Tibial artery (tissue), 4 donors: ENCODE measurements around the gene SCEL.

Source experiments
- DNase-seq, 2 donors: peaks; one replicate each; pipeline ENCODE4 v3.0.0-alpha.2; 2019
- H3K27ac ChIP-seq, 2 donors: fragments of 200-600 bp; sonication (generic) in 1 of 2; 1 replicate in 1 of 2; 2 replicates in 1 of 2; pipeline ENCODE4 v1.5.1; 2018 to 2019; ENCODE audit warnings: mild to moderate bottlenecking in 1 of 2
- H3K27me3 ChIP-seq, 2 donors: fragments of 200-600 bp; sonication (generic) in 1 of 2; one replicate each; pipeline versions ENCODE4 v1.5.1 to v1.6.0; 2016 to 2019
- H3K36me3 ChIP-seq, 3 donors: fragments of 200-600 bp; sonication (generic) in 2 of 3; one replicate each; pipeline ENCODE4 v1.5.1; 2016 to 2019; ENCODE audit warnings: mild to moderate bottlenecking in 2 of 3
- H3K4me1 ChIP-seq, 4 donors: fragments of 200-600 bp; sonication (generic) in 2 of 4; 1 replicate in 3 of 4; 2 replicates in 1 of 4; pipeline ENCODE4 v1.5.1; 2016 to 2019
- H3K4me3 ChIP-seq, 2 donors: fragments of 200-600 bp; sonication (generic) in 1 of 2; 1 replicate in 1 of 2; 2 replicates in 1 of 2; pipeline ENCODE4 v1.5.1; 2018 to 2019; ENCODE audit warnings: mild to moderate bottlenecking in 2 of 2
- H3K9me3 ChIP-seq, 3 donors: fragments of 200-600 bp; sonication (generic) in 1 of 3; one replicate each; pipeline ENCODE4 v1.5.1; 2016 to 2019
- intact Hi-C: fragments of 100-400 bp; cut with DNase I; formaldehyde crosslinking; loops from one replicate; pipeline ENCODE4 v1.15.0; 2023; ENCODE audit warnings: low total_unique reads
- TF ChIP-seq, protein P1 (sequence below), 2 experiments: fragments of 200-600 bp in 1 of 2; fragments of 450-650 bp in 1 of 2; IDR thresholded peaks; one replicate each; pipeline ENCODE4 v1.5.1; 2017 to 2019; ENCODE audit warnings: antibody characterized with exemption in 2 of 2, mild to moderate bottlenecking in 1 of 2, moderate library complexity in 1 of 2

Gene SCEL

GRCh38 chr13:77674852-77675251, 139.3 kb downstream of the SCEL start:
- intact Hi-C loops: no loop called here
- Histone ChIP-seq H3K4me1 (no peaks in the 10 kb centered on the region), H3K27ac (no peak overlapping the region), H3K36me3 (no peaks in the 10 kb centered on the region), H3K4me3 (no peak overlapping the region), H3K9me3 (no peaks in the 10 kb centered on the region), H3K27me3 (peaks cover 0 to 4% of the 10 kb centered on the region in 2 donors)
- TF ChIP-seq, protein P1, sequence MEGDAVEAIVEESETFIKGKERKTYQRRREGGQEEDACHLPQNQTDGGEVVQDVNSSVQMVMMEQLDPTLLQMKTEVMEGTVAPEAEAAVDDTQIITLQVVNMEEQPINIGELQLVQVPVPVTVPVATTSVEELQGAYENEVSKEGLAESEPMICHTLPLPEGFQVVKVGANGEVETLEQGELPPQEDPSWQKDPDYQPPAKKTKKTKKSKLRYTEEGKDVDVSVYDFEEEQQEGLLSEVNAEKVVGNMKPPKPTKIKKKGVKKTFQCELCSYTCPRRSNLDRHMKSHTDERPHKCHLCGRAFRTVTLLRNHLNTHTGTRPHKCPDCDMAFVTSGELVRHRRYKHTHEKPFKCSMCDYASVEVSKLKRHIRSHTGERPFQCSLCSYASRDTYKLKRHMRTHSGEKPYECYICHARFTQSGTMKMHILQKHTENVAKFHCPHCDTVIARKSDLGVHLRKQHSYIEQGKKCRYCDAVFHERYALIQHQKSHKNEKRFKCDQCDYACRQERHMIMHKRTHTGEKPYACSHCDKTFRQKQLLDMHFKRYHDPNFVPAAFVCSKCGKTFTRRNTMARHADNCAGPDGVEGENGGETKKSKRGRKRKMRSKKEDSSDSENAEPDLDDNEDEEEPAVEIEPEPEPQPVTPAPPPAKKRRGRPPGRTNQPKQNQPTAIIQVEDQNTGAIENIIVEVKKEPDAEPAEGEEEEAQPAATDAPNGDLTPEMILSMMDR (IDR thresholded peaks at IDR 0.05): no peak
- DNase-seq: no peak

DNA sequence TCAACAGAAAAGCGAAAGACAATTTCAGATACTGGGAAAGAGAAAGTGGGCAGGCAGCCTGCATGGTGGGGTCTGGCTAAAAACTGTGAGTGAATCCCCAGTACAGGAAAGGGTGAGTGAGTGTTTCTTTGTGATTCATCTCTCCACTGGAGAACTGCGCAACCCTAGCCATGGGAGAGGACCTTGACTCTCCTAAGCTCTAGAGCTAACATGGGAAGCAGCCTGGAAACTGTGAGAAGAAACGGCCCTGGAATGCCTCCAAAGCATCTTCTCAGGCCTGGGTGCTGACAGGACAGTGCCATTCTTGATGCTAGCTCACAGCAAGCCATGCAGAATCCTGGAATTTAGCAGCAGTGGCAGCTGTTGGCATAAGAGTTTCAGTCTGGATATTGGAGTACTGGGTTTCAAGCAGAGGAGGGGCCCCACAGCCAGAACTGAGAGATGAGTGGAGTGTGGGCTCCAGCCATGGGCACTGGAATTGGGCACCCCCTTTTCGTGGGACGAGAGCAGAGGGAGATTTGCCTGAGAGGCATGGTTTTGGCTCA, 143.3 kb downstream of the SCEL start:
- DNase-seq: no peak
- Histone ChIP-seq H3K4me1 (no peaks in the 10 kb centered on the region), H3K27ac (no peak overlapping the region), H3K9me3 (no peaks in the 10 kb centered on the region), H3K27me3 (peaks cover 0 to 4% of the 10 kb centered on the region in 2 donors), H3K36me3 (no peaks in the 10 kb centered on the region), H3K4me3 (no peak overlapping the region)
- TF ChIP-seq, protein P1 (IDR thresholded peaks at IDR 0.05): no peak
- intact Hi-C loops: no loop called here

GRCh38 chr13:77687799-77688198, 152.3 kb downstream of the SCEL start:
- TF ChIP-seq, protein P1 (IDR thresholded peaks at IDR 0.05): no peak
- Histone ChIP-seq H3K36me3 (no peaks in the 10 kb centered on the region), H3K27ac (no peak overlapping the region), H3K9me3 (no peaks in the 10 kb centered on the region), H3K27me3 (no peaks in the 10 kb centered on the region), H3K4me3 (no peak overlapping the region), H3K4me1 (no peaks in the 10 kb centered on the region)
- DNase-seq: no peak
- intact Hi-C loops: no loop called here

DNA sequence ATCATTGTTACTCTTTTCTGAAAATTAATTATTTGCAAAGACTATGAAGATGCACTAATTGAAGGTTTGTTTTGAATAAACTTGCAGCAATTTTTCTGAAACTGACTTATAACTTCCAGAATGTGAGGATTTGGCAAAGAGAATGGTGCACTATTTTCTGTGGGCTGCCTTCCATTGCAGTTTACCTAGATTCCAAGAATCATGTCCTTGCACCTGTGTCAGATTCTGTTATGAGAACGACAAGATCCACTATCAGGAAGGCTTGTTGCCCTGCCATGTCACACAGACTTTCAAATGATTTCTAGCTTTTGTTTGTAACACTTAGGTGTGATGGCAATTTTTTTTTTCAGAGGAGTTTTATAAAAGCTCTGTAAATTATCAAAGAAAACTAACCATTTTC, 156.4 kb downstream of the SCEL start:
- TF ChIP-seq, protein P1 (IDR thresholded peaks at IDR 0.05): no peak
- H3K4me3 ChIP-seq: no peak overlapping the region
- no peaks in the 10 kb centered on the region for H3K27me3 ChIP-seq
- no peaks in the 10 kb centered on the region for H3K4me1 ChIP-seq
- intact Hi-C loops: loop anchor here (10.0 kb wide), 1 partner anchor 367 kb away; the partner anchor contains the start of gene MYCBP2
- DNase-seq: no peak
- no peak overlapping the region for H3K27ac ChIP-seq
- H3K9me3 ChIP-seq: no peaks in the 10 kb centered on the region
- H3K36me3 ChIP-seq: no peaks in the 10 kb centered on the region

GRCh38 chr13:77692746-77693448, 157.4 kb downstream of the SCEL start:
- H3K9me3 ChIP-seq: no peaks in the 10 kb centered on the region
- no peak overlapping the region for H3K27ac ChIP-seq
- DNase-seq: no peak
- no peak overlapping the region for H3K4me3 ChIP-seq
- H3K27me3 ChIP-seq: no peaks in the 10 kb centered on the region
- intact Hi-C loops: loop anchor here (10.0 kb wide), 1 partner anchor 368 kb away; the partner anchor contains the start of gene MYCBP2
- TF ChIP-seq, protein P1 (IDR thresholded peaks at IDR 0.05): no peak
- no peaks in the 10 kb centered on the region for H3K4me1 ChIP-seq
- no peaks in the 10 kb centered on the region for H3K36me3 ChIP-seq
